Measurements from ENCODE around the gene PTPRA.

Gene PTPRA

DNA sequence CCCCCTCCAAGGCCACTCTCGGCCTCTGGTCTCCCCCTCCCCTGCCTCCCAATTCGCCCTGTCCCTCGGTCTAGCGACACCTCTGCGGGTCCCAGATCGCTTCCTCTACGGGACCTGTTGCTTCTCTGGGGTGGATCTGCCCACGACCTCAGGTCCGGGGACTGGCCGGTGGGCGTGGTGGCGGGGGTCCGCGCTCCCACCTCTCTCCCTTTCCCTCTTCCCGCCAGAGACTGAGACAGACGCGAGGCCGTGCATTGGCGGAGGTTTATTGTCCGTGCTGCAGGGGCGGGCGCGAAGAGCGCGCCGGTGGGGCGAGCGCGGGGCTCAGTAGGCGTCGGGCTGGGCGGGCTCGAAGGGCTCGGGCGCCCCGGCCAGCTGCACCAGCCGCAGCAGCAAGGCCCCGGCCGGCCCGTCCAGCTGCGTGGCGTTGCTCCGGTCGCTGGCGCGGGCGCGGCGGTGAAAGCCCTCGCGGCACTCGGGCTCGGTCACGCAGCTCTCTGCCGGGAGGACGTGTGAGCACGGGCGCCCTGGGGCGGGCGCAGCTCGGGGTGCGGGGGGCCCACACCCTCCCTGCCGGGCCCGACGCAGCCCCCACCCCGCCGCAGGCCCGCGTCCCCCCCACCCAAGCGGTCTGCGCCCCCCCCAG is 209.1 kb downstream of the PTPRA start:
- DNase-seq = no peak

DNA sequence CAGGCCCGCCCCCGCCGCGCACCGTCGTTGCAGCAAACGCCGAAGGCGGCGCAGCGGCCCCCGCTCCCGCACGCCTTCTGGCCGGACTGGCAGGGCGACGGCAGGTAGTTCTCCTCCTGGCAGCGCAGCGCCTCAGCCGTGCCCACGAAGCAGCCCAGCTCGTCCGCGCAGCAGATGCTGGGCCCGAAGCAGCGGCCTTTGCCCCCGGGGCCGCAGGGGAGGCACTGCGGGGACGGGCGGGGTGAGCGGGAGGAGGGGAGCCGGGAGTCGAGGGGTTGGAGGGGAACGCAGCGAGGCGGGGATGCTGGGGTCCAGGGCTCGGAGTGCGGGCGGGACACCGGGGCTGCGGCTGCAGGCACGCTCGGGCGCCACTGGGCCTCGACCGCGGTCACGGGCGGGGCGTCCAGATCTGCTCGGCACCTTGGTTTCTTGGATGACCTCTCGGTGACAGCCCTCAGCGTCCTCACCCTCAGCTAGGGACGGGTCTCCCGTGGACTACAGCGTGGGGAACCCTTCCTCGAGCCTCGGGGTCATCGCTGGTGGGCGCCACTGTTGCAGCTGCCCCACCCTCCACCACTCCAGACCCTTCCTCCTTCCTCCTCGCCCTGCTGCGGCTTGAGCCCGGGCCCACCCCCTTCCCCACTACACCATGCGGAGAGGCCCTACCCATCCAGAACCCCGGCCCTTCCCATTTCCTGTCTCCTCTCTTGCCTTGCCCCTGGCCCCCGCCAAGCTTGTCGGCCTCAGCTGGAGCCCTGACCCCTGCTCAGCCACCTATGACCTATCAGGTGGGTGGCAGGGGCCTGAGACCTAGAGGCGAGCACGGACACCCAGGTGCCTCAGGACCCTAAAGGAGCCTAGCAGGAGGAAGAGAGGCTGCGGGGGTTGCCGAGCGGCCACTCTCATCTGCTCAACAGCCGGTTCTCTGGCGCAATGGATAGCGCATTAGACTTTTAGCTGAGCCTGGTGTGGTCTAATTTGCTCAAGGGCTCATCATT is 210.0 kb downstream of the PTPRA start:
- DNase-seq = no peak

DNA sequence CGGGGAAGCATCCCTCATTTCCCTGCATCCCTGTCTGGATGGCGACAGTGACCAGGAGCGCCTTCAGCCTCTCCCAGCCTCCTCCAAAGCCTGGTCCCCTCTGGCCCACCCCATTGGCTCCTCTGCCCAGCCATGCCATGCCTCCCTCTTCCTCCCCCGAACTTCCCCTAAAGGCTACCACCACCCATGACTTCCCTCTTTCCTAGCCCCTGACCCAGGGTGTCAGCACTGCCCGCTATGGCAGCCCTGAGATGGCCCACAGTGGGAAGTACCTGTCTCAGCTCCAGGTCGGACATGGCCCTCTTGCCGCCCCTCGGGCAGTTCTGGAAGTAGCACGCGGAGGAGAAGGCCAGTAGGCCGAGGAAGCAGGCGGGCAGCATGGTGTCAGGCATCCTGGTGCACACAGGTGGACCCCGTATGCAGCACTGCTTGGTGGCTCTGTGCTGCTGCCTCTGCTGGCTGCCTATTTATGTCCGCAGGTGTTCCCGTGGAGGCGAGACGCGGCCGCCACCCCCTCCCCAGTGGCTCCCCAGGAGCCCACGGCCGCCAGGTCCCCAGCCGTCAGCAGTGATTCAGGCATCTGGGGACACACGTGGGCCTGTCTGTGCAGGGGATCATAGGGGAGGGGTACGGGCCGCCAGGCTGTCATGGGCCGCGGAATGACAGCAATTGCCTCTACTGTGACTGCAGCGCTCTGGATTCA is 211.2 kb downstream of the PTPRA start, which contains the start of gene AVP:
Gene AVP (minus strand): TSS at position 442 of the 703 bp plus-strand sequence. CDS start 50 bp downstream, at position 392.
- no peak for DNase-seq

DNA sequence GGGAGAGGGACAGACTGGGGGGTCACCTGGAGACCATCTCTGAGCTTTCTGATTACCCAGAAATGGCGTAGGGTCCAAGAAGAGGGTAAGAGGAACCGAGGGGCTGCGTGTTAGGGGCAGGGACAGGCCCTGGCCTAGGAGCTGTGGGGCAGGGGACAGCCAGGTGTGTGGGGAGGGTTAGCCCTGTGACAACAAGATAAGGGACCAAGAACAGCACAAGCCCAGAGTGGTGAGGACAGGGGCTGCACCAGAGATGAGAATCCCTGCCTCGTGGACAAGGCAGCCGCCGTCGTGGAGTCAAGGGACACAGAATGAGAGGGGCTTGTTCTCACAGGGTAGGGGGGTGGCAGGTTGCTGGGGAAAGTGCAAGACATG is 211.7 kb downstream of the PTPRA start:
- no peak for DNase-seq

DNA sequence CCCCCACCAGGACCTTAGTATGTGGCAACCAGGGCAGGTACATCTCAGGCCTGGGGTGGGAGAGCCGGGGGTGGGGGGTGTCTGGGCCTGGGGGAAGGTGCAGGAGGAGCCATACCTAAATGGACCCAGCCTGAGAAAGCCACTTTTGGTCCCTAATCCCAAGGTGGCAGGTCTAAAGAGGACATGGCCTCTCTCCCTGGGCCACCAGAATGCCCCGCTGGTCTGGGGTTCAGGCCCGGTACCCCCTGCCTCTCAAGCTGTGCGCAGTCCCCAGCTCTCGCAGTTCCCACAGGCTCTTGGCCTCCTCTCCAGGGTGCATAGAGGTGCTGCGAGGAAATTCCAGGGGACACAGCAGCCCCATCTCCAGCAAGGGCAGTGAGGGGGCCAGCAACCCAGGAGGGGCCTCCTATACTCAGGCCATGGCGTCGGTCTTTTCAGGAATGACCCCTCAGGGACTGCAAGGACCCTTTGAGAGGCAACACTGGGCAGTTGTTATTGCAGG is 212.3 kb downstream of the PTPRA start:
- no peak for DNase-seq

DNA sequence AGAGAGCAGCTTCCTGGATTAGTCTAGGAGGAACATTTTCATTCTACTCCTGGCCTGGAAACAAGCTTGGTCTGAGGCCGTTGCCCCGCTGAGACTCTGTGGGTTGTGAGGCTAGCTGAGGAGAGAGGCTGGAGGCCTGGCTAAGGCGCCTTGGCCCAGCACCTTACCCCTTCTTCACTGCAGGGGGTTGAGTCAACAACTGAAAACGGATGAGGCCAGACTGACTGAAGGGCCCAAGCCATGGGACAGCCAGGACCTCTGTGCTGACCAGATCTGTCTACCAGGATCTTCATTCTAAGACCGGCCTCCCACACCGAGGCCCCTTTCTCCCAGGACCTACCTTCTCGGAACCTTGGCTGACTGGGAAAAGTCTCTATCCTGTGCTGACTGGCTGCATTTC is 214.8 kb downstream of the PTPRA start:
- DNase-seq = no peak

Data from stimulated activated CD4-positive, alpha-beta T cell treated with anti-CD3 and anti-CD28 coated beads, Interleukin-2, amount 100 ng/mL, for 48 hours (primary cell).